OCI-LY1 (cell line): ENCODE measurements around the gene SLC24A3.

Source experiments
- H2AFZ ChIP-seq: fragments of 200-600 bp; sonication (generic), shearing (Covaris generic); 2 replicates; pipeline ENCODE4 v1.6.0; 2014; ENCODE audit warnings: antibody characterized with exemption, mild to moderate bottlenecking, low read length
- H3F3A ChIP-seq: fragments of 200-600 bp; sonication (generic), shearing (Covaris generic); 2 replicates; pipeline ENCODE4 v1.6.0; 2014; ENCODE audit warnings: mild to moderate bottlenecking, antibody characterized with exemption, low read length, moderate library complexity; ENCODE audit not compliant: insufficient read depth
- H3K27ac ChIP-seq: fragments of 200-600 bp; sonication (generic); 2 replicates; pipeline ENCODE4 v1.5.1; 2014; ENCODE audit warnings: low read length, mixed run types, mild to moderate bottlenecking, low read depth; ENCODE audit not compliant: poor library complexity, severe bottlenecking
- H3K27me3 ChIP-seq: fragments of 200-600 bp; sonication (generic); 2 replicates; pipeline ENCODE4 v1.6.0; 2014; ENCODE audit warnings: antibody characterized with exemption, mild to moderate bottlenecking, low read length, moderate library complexity; ENCODE audit not compliant: insufficient read depth
- H3K36me3 ChIP-seq: fragments of 200-600 bp; sonication (generic); 2 replicates; pipeline ENCODE4 v1.6.1; 2014; ENCODE audit warnings: mild to moderate bottlenecking, antibody characterized with exemption, low read length, moderate library complexity, mixed read lengths; ENCODE audit not compliant: insufficient read depth
- H3K4me1 ChIP-seq: fragments of 200-600 bp; sonication (generic); 2 replicates; pipeline ENCODE4 v1.5.1; 2014; ENCODE audit warnings: mild to moderate bottlenecking, low read length, moderate library complexity; ENCODE audit not compliant: insufficient read depth, severe bottlenecking
- H3K4me2 ChIP-seq: fragments of 200-600 bp; sonication (generic), shearing (Covaris generic); 2 replicates; pipeline ENCODE4 v1.6.1; 2014; ENCODE audit warnings: low read length
- H3K4me3 ChIP-seq: fragments of 200-600 bp; sonication (generic); 2 replicates; pipeline ENCODE4 v1.5.1; 2014; ENCODE audit warnings: low read length, low read depth, mild to moderate bottlenecking, mixed read lengths; ENCODE audit not compliant: poor library complexity, severe bottlenecking
- H3K79me2 ChIP-seq: fragments of 200-600 bp; shearing (Covaris generic); 2 replicates; pipeline ENCODE4 v1.6.1; 2016; ENCODE audit warnings: mixed run types, low read length, mixed read lengths; ENCODE audit not compliant: insufficient read depth
- H3K9ac ChIP-seq: fragments of 200-600 bp; sonication (generic), shearing (Covaris generic); 2 replicates; pipeline ENCODE4 v1.6.1; 2014; ENCODE audit warnings: mild to moderate bottlenecking, low read length, mixed read lengths
- H3K9me2 ChIP-seq: fragments of 200-600 bp; sonication (generic), shearing (Covaris generic); 2 replicates; pipeline ENCODE4 v1.6.1; 2014; ENCODE audit warnings: low read depth, mild to moderate bottlenecking, low read length, mixed read lengths
- H3K9me3 ChIP-seq: fragments of 200-600 bp; shearing (Covaris generic); 2 replicates; pipeline ENCODE4 v1.6.1; 2014; ENCODE audit warnings: low read length, mixed read lengths
- H4K20me1 ChIP-seq: fragments of 200-600 bp; sonication (generic), shearing (Covaris generic); 2 replicates; pipeline ENCODE4 v1.6.0; 2016; ENCODE audit warnings: mild to moderate bottlenecking, low read length; ENCODE audit not compliant: insufficient read depth
- EZH2 ChIP-seq: fragments of 200-600 bp; sonication (generic), shearing (Covaris generic); IDR thresholded peaks from 2 replicates; pipeline ENCODE4 v1.8.0; 2017; ENCODE audit warnings: borderline replicate concordance, mixed run types, mild to moderate bottlenecking, antibody characterized with exemption, low read length, moderate library complexity, mixed read lengths
- TF ChIP-seq, protein P1 (sequence below): fragments of 200-600 bp; sonication (generic), shearing (Covaris generic); IDR thresholded peaks from 2 replicates; pipeline ENCODE4 v1.5.1; 2017; ENCODE audit warnings: mild to moderate bottlenecking, antibody characterized with exemption, low read length, moderate library complexity, mixed read lengths

Gene SLC24A3

DNA sequence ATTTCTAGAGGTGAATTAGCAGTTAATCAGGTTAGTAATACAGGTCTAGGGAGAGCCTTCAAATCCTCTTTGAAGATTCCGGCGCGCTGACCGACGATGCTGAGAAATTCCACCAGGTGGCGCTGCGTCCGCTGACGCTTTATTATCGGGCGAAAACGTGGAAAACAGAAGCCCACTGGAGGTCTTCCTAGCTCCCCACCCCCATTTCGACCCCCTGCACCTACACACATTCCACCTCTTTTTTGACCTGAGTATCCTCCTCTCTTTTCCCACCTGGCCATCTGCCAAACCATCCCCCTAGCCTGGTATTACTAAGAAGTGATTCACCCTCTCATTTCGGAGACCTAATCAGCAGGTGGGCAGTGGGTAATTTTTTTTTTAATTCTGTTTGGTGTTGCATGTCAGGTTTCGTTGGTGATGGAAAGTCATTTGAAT lies 480.3 kb downstream of the SLC24A3 start:
- no peak overlapping the region for H3K4me3 ChIP-seq
- no peaks in the 10 kb centered on the region for H3K36me3 ChIP-seq
- TF ChIP-seq EZH2: no peak
- TF ChIP-seq, protein P1, sequence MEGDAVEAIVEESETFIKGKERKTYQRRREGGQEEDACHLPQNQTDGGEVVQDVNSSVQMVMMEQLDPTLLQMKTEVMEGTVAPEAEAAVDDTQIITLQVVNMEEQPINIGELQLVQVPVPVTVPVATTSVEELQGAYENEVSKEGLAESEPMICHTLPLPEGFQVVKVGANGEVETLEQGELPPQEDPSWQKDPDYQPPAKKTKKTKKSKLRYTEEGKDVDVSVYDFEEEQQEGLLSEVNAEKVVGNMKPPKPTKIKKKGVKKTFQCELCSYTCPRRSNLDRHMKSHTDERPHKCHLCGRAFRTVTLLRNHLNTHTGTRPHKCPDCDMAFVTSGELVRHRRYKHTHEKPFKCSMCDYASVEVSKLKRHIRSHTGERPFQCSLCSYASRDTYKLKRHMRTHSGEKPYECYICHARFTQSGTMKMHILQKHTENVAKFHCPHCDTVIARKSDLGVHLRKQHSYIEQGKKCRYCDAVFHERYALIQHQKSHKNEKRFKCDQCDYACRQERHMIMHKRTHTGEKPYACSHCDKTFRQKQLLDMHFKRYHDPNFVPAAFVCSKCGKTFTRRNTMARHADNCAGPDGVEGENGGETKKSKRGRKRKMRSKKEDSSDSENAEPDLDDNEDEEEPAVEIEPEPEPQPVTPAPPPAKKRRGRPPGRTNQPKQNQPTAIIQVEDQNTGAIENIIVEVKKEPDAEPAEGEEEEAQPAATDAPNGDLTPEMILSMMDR: peak; percentile 85
- no peaks in the 10 kb centered on the region for H3K9me3 ChIP-seq
- H3F3A ChIP-seq: no peaks in the 10 kb centered on the region
- no peak overlapping the region for H3K4me2 ChIP-seq
- H3K9me2 ChIP-seq: no peaks in the 10 kb centered on the region
- no peak overlapping the region for H3K27ac ChIP-seq
- H3K79me2 ChIP-seq: no peaks in the 10 kb centered on the region
- no peaks in the 10 kb centered on the region for H4K20me1 ChIP-seq
- H3K27me3 ChIP-seq: no peaks in the 10 kb centered on the region
- H3K4me1 ChIP-seq: no peaks in the 10 kb centered on the region
- no peak overlapping the region for H3K9ac ChIP-seq
- H2AFZ ChIP-seq: no peak overlapping the region

GRCh38 chr20:19693508-19693907 lies 481.1 kb downstream of the SLC24A3 start:
- H3K9me3 ChIP-seq: no peaks in the 10 kb centered on the region
- no peaks in the 10 kb centered on the region for H4K20me1 ChIP-seq
- H3K79me2 ChIP-seq: no peaks in the 10 kb centered on the region
- no peak overlapping the region for H3K4me3 ChIP-seq
- no peak overlapping the region for H2AFZ ChIP-seq
- no peaks in the 10 kb centered on the region for H3K27me3 ChIP-seq
- H3K36me3 ChIP-seq: no peaks in the 10 kb centered on the region
- H3K9me2 ChIP-seq: no peaks in the 10 kb centered on the region
- TF ChIP-seq EZH2: no peak
- no peaks in the 10 kb centered on the region for H3K4me1 ChIP-seq
- no peak overlapping the region for H3K4me2 ChIP-seq
- H3K9ac ChIP-seq: no peak overlapping the region
- H3K27ac ChIP-seq: no peak overlapping the region
- H3F3A ChIP-seq: no peaks in the 10 kb centered on the region

DNA sequence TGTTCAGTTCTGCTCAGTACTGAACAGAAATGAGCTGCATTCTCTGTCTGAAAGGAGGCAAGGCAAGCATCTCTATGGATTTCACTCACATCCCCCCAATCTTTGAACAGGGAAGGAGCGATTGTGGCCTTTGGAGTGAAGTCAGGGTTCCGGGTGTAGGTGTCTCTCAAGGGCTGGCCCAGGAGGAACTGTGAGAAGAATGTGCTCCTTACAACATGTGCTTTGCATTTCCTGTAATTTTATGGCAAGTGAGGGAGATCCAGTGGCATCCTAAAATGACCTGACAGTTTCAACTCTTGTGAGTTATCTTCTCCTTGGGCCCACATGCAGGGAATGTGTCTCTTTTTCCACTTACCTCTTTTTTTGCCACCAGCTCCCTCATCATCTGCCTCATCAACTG lies 482.6 kb downstream of the SLC24A3 start:
- H3K4me3 ChIP-seq: no peak overlapping the region
- H4K20me1 ChIP-seq: no peaks in the 10 kb centered on the region
- H3K4me2 ChIP-seq: no peak overlapping the region
- no peak overlapping the region for H2AFZ ChIP-seq
- H3K9me3 ChIP-seq: no peaks in the 10 kb centered on the region
- no peaks in the 10 kb centered on the region for H3K4me1 ChIP-seq
- H3K27ac ChIP-seq: no peak overlapping the region
- H3F3A ChIP-seq: no peaks in the 10 kb centered on the region
- no peaks in the 10 kb centered on the region for H3K79me2 ChIP-seq
- no peak overlapping the region for H3K9ac ChIP-seq
- no peaks in the 10 kb centered on the region for H3K27me3 ChIP-seq
- H3K36me3 ChIP-seq: no peaks in the 10 kb centered on the region
- TF ChIP-seq, protein P1: no peak
- TF ChIP-seq EZH2: no peak
- H3K9me2 ChIP-seq: no peaks in the 10 kb centered on the region

DNA sequence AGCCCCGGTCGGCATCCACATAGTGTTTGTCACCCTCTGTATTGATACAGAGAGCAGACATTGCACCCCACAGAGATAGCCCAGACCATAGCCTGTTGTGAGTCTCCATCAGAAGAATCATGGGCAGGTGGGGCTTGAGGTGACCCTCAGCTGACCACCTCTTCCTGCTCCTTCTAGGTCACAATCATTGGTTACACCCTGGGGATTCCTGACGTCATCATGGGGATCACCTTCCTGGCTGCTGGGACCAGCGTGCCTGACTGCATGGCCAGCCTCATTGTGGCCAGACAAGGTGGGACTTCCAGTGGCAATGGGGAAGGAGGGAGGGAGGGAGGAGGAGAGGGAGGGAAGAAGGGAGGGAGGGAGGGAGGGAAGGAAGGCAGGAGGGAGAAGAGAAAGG lies 484.2 kb downstream of the SLC24A3 start:
- Histone ChIP-seq H3K9me2 (no peaks in the 10 kb centered on the region), H3K36me3 (no peaks in the 10 kb centered on the region), H3K9me3 (no peaks in the 10 kb centered on the region), H3K4me3 (no peak overlapping the region), H3F3A (no peaks in the 10 kb centered on the region), H4K20me1 (no peaks in the 10 kb centered on the region), H3K9ac (no peak overlapping the region), H3K27ac (no peak overlapping the region), H3K4me2 (no peak overlapping the region), H3K79me2 (no peaks in the 10 kb centered on the region), H3K4me1 (no peaks in the 10 kb centered on the region), H3K27me3 (no peaks in the 10 kb centered on the region), H2AFZ (no peak overlapping the region)
- TF ChIP-seq, protein P1: no peak
- TF ChIP-seq EZH2: no peak
